GM23338 (cell line): ENCODE data around the gene ZNF512. TPM values are rescaled to one million over a fixed set of nuclear protein-coding genes. Genes with fewer than 3 reads are reported as not detected.

Experiments
- ATAC-seq: fragments of 200-7000 bp; cut with Tn5 transposase; 3 replicates; pipeline ENCODE4 v1.9.1; 2020
- DNase-seq: peaks from one replicate; pipeline ENCODE4 v3.0.0-alpha.2; 2015; ENCODE audit warnings: low spot score
- H2AFZ ChIP-seq: fragments of 200-600 bp; sonication (generic); 2 replicates; pipeline ENCODE4 v1.8.0; 2016; ENCODE audit warnings: antibody characterized with exemption, mild to moderate bottlenecking, moderate library complexity
- H3F3A ChIP-seq: fragments of 200-600 bp; sonication (generic); replicated peaks from 2 replicates; pipeline ENCODE4 v1.8.0; 2017; ENCODE audit warnings: antibody characterized with exemption, mixed run types, low read depth
- H3K27ac ChIP-seq: fragments of 200-600 bp; sonication (generic); 2 replicates; pipeline ENCODE4 v1.6.1; 2016; ENCODE audit warnings: low read depth
- H3K27me3 ChIP-seq: fragments of 200-600 bp; sonication (generic); 2 replicates; pipeline ENCODE4 v1.8.0; 2016; ENCODE audit warnings: mild to moderate bottlenecking, mixed run types, moderate library complexity; ENCODE audit not compliant: insufficient read depth
- H3K36me3 ChIP-seq: fragments of 200-600 bp; sonication (generic); 2 replicates; pipeline ENCODE4 v1.8.0; 2016; ENCODE audit warnings: mild to moderate bottlenecking; ENCODE audit not compliant: insufficient read depth
- H3K4me1 ChIP-seq: fragments of 200-600 bp; sonication (generic); 2 replicates; pipeline ENCODE4 v1.8.0; 2016; ENCODE audit warnings: mild to moderate bottlenecking, moderate library complexity; ENCODE audit not compliant: insufficient read depth
- H3K4me2 ChIP-seq: fragments of 200-600 bp; sonication (generic); 2 replicates; pipeline ENCODE4 v1.7.1; 2017; ENCODE audit warnings: mixed run types
- H3K4me3 ChIP-seq: fragments of 200-600 bp; sonication (generic); 2 replicates; pipeline ENCODE4 v1.6.1; 2016; ENCODE audit warnings: mixed run types
- H3K79me2 ChIP-seq: fragments of 200-600 bp; sonication (generic); replicated peaks from 2 replicates; pipeline ENCODE4 v1.8.0; 2017; ENCODE audit warnings: mild to moderate bottlenecking; ENCODE audit not compliant: insufficient read depth
- H3K9me2 ChIP-seq: fragments of 200-600 bp; sonication (generic); 2 replicates; pipeline ENCODE4 v1.8.0; 2017; ENCODE audit not compliant: insufficient read depth
- H4K20me1 ChIP-seq: fragments of 200-600 bp; sonication (generic); replicated peaks from 2 replicates; pipeline ENCODE4 v1.8.0; 2017; ENCODE audit warnings: mild to moderate bottlenecking; ENCODE audit not compliant: insufficient read depth
- H3K27ac Mint-ChIP-seq: 2 replicates; pipeline ENCODE4 v1.8.0; 2020; ENCODE audit warnings: inconsistent platforms, mild to moderate bottlenecking, moderate library complexity, mixed read lengths
- H3K27me3 Mint-ChIP-seq: 3 replicates; pipeline ENCODE4 v1.8.0; 2022; ENCODE audit warnings: low read depth, mild to moderate bottlenecking, moderate library complexity, mixed read lengths, inconsistent platforms; ENCODE audit not compliant: insufficient read depth, poor library complexity
- H3K36me3 Mint-ChIP-seq: 3 replicates; pipeline ENCODE4 v1.8.0; 2021; ENCODE audit warnings: low read depth, mild to moderate bottlenecking, inconsistent platforms, moderate library complexity, mixed read lengths
- H3K4me1 Mint-ChIP-seq: 3 replicates; pipeline ENCODE4 v1.8.0; 2020; ENCODE audit warnings: mild to moderate bottlenecking, inconsistent platforms, mixed read lengths
- H3K4me3 Mint-ChIP-seq: 3 replicates; pipeline ENCODE4 v1.8.0; 2021; ENCODE audit warnings: moderate library complexity, mild to moderate bottlenecking, inconsistent platforms, mixed read lengths
- H3K9me3 Mint-ChIP-seq: 3 replicates; pipeline ENCODE4 v1.8.0; 2020; ENCODE audit warnings: moderate library complexity, mild to moderate bottlenecking, inconsistent platforms, mixed read lengths
- EZH2phosphoT487 ChIP-seq: fragments of 200-600 bp; sonication (generic); IDR thresholded peaks from one replicate; pipeline ENCODE4 v1.8.1; 2018; ENCODE audit warnings: antibody characterized with exemption; ENCODE audit not compliant: unreplicated experiment
- ZNF462 ChIP-seq: fragments of 250-450 bp; sonication (Bioruptor Pico); IDR thresholded peaks from 2 replicates; pipeline ENCODE4 v1.5.0; 2020; ENCODE audit warnings: mild to moderate bottlenecking, moderate library complexity
- polyA plus RNA-seq: library from polyadenylated mRNA; unstranded; fragments of >200 nt; fragmentation: Nextera tagmentation; extraction: Ambion mirVana; gene quantifications from 2 replicates; pipeline ENCODE4 v1.2.1, GENCODE V29; 2016
- total RNA-seq: library from RNA; depleted of rRNA; stranded (reverse); fragments of >200 nt; shearing (Covaris generic); gene quantifications from 2 replicates; pipeline ENCODE4 v1.2.3, GENCODE V29; 2014
- TF ChIP-seq, protein P1 (sequence below): IDR thresholded peaks from 2 replicates; pipeline ENCODE4 v1.6.1; 2016; ENCODE audit warnings: antibody characterized with exemption

ZNF512 gene
- total and polyA plus RNA-seq, 2 experiments from 2014 or later = 26.0 to 38.4 TPM

- TF ChIP-seq ZNF462 (CRISPR knock-in tag) = no peak
Observed at GRCh38 chr2:27647289-27647688, 64.4 kb downstream of the ZNF512 start (continued).

DNA sequence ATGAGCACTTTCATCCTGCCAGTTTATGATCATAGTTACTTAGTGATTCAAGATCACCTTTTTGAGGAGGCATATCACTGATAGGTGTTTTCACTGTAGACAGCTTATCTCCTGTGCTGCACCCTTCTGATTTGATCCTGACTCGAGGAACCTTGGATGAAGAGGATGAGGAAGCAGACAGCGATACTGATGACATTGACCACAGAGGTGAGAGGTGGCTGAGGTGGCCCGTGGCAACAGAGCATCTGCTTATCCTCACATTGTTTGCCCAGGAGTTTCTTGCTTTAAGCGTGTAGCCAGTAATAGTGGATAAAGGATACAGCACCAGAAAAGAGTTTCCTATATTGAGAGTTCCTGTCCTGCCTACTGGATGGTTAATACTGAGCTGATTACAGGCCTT, 64.9 kb downstream of the ZNF512 start:
- no peak overlapping the region for H2AFZ ChIP-seq
- H3K4me3 ChIP-seq = no peak overlapping the region
- H3K36me3 Mint-ChIP-seq = peaks cover 39% of the 10 kb centered on the region
- no peaks in the 10 kb centered on the region for H3K79me2 ChIP-seq
- H3K27ac ChIP-seq = no peak overlapping the region
- 0 out of 2 replicates have a peak, but pooled peaks cover 7% of the 10 kb centered on the region for H4K20me1 ChIP-seq
- ATAC-seq (no peak), DNase-seq (no peak)
- H3K4me3 Mint-ChIP-seq = no peak overlapping the region
- H3K36me3 ChIP-seq = peaks cover 44% of the 10 kb centered on the region
- no peak overlapping the region for H3K4me2 ChIP-seq
- peaks cover 2% of the 10 kb centered on the region for H3K27me3 Mint-ChIP-seq
- H3K4me1 ChIP-seq = no peaks in the 10 kb centered on the region
- no peaks in the 10 kb centered on the region for H3F3A ChIP-seq
- no peaks in the 10 kb centered on the region for H3K27me3 ChIP-seq
- TF ChIP-seq, protein P1, sequence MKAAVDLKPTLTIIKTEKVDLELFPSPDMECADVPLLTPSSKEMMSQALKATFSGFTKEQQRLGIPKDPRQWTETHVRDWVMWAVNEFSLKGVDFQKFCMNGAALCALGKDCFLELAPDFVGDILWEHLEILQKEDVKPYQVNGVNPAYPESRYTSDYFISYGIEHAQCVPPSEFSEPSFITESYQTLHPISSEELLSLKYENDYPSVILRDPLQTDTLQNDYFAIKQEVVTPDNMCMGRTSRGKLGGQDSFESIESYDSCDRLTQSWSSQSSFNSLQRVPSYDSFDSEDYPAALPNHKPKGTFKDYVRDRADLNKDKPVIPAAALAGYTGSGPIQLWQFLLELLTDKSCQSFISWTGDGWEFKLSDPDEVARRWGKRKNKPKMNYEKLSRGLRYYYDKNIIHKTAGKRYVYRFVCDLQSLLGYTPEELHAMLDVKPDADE = no peak
- no peak for TF ChIP-seq EZH2phosphoT487
- H3K4me1 Mint-ChIP-seq = no peaks in the 10 kb centered on the region
- no peaks in the 10 kb centered on the region for H3K9me3 Mint-ChIP-seq
- H3K9me2 ChIP-seq = no peaks in the 10 kb centered on the region
- H3K27ac Mint-ChIP-seq = no peak overlapping the region
